IMR-90 (cell line): ENCODE results near the gene STXBP6.

ENCODE experiments used
- BHLHE40 ChIP-seq: fragments of 150-350 bp; IDR thresholded peaks from 2 replicates; pipeline ENCODE4 v1.6.1; 2016; ENCODE audit warnings: mild to moderate bottlenecking, low read depth, low read length
- CHD1 ChIP-seq: IDR thresholded peaks from 2 replicates; pipeline ENCODE4 v1.6.1; 2012; ENCODE audit warnings: low read depth, low read length, improper control_type of control experiment
- ELK1 ChIP-seq: fragments of 150-350 bp; IDR thresholded peaks from 2 replicates; pipeline ENCODE4 v1.6.1; 2016; ENCODE audit warnings: low read depth, mild to moderate bottlenecking, low read length, moderate library complexity, borderline replicate concordance
- MAFK ChIP-seq: IDR thresholded peaks from 2 replicates; pipeline ENCODE4 v1.6.1; 2012; ENCODE audit warnings: low read depth, low read length, improper control_type of control experiment
- MAZ ChIP-seq: IDR thresholded peaks from 2 replicates; pipeline ENCODE4 v1.6.1; 2012; ENCODE audit warnings: low read depth, mild to moderate bottlenecking, low read length, improper control_type of control experiment, moderate library complexity, borderline replicate concordance
- MXI1 ChIP-seq: IDR thresholded peaks from 2 replicates; pipeline ENCODE4 v1.6.1; 2012; ENCODE audit warnings: low read depth, mild to moderate bottlenecking, low read length, moderate library complexity, borderline replicate concordance
- POLR2A ChIP-seq: IDR thresholded peaks from 2 replicates; pipeline ENCODE4 v1.6.1; 2012; ENCODE audit warnings: mild to moderate bottlenecking, low read depth, low read length
- RAD21 ChIP-seq: IDR thresholded peaks from 2 replicates; pipeline ENCODE4 v1.6.1; 2012; ENCODE audit warnings: low read length, improper control_type of control experiment
- RCOR1 ChIP-seq: IDR thresholded peaks from 2 replicates; pipeline ENCODE4 v1.6.1; 2012; ENCODE audit warnings: mild to moderate bottlenecking, low read length, improper control_type of control experiment; ENCODE audit not compliant: insufficient replicate concordance
- RFX5 ChIP-seq: IDR thresholded peaks from 2 replicates; pipeline ENCODE4 v1.8.0; 2012; ENCODE audit warnings: low read depth, mild to moderate bottlenecking, low read length, moderate library complexity
- SMC3 ChIP-seq: fragments of 150-350 bp; IDR thresholded peaks from 2 replicates; pipeline ENCODE4 v1.6.1; 2016; ENCODE audit warnings: low read depth, mild to moderate bottlenecking, antibody characterized with exemption, low read length, moderate library complexity
- TF ChIP-seq, protein P1 (sequence below): fragments of 150-350 bp; IDR thresholded peaks from 2 replicates; pipeline ENCODE4 v1.6.1; 2017; ENCODE audit warnings: mild to moderate bottlenecking, antibody characterized with exemption, low read length, low read depth
- TF ChIP-seq, protein P2 (sequence below): conservative IDR thresholded peaks from 2 replicates; pipeline ENCODE4 v1.5.1; 2012; ENCODE audit warnings: mild to moderate bottlenecking, low read depth, low read length, improper control_type of control experiment

DNA sequence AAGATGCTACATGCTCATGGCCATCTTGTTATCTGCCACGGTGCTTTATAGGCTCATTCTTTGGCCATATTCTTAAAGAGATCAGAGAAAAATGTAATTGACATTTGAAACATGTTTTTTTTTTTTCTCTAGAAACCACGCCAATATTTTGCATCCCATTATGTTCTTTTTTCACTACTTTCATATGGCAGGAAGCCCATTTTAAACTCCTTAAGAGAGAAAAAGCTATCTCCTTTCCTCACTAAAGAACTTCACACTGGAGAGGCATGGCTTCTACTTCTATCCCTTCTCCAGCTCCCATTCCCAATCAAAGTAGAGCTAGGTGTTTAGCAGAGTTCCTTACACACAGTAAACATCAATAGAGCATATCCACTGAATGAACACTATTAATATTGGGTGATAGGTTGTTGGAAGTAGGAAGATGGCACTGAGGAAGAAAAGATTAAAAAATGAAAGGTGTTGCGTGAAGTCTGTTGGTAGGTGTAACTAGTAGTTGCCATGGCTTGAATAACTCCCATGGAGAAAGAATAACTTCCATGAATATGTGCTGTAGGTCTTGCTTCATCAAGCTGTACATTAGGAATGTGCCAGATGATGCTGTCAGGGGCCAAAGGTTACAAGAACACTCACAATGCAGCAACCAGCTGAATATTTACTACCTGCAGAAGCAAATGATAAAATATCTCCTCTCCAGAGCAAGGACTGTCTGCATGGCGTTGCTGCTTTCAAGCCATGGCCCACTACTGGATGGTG, 178.8 kb downstream of the STXBP6 start:
- TF ChIP-seq, protein P1, sequence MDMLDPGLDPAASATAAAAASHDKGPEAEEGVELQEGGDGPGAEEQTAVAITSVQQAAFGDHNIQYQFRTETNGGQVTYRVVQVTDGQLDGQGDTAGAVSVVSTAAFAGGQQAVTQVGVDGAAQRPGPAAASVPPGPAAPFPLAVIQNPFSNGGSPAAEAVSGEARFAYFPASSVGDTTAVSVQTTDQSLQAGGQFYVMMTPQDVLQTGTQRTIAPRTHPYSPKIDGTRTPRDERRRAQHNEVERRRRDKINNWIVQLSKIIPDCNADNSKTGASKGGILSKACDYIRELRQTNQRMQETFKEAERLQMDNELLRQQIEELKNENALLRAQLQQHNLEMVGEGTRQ: no peak
- TF ChIP-seq MAFK: no peak
- TF ChIP-seq, protein P2, sequence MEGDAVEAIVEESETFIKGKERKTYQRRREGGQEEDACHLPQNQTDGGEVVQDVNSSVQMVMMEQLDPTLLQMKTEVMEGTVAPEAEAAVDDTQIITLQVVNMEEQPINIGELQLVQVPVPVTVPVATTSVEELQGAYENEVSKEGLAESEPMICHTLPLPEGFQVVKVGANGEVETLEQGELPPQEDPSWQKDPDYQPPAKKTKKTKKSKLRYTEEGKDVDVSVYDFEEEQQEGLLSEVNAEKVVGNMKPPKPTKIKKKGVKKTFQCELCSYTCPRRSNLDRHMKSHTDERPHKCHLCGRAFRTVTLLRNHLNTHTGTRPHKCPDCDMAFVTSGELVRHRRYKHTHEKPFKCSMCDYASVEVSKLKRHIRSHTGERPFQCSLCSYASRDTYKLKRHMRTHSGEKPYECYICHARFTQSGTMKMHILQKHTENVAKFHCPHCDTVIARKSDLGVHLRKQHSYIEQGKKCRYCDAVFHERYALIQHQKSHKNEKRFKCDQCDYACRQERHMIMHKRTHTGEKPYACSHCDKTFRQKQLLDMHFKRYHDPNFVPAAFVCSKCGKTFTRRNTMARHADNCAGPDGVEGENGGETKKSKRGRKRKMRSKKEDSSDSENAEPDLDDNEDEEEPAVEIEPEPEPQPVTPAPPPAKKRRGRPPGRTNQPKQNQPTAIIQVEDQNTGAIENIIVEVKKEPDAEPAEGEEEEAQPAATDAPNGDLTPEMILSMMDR: no peak
- TF ChIP-seq POLR2A: no peak
- no peak for TF ChIP-seq RAD21
- no peak for TF ChIP-seq RCOR1
- TF ChIP-seq BHLHE40: no peak
- no peak for TF ChIP-seq MAZ
- no peak for TF ChIP-seq RFX5
- TF ChIP-seq CHD1: no peak
- TF ChIP-seq SMC3: no peak
- TF ChIP-seq ELK1: no peak
- TF ChIP-seq MXI1: no peak
